Measurements from ENCODE around the gene ITCH.

DNA sequence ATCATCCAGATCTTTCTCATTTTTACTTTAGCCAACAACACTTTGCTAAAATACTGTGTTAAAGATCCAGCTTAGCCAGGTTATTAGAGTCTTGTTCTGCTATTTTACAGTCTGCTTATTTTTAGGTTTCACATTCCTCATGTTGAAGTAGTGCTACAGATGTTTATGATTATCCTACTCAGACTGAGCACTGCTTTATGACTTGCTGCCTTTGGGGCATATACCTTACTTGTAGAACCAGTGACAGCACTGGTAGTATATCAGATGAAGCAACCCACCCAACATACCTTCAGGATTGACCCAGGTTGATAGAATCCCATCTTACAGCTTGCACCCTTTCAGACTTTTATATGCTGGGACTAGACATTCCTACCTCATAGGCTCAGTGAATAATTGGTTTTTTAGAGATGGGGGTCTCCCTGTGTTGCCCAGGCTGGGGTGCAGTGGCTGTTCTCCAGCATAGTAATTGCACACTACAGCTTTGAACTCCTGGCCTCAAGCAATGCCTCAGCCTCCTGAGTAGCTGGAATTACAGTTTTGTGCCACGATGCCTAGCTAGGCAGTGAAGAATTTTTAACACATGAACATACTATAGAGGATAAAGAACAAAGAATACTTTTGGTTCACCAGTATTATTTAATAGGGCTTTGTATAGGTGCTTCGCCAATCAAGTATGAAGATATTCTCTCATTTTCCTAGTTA is 89.4 kb downstream of the ITCH start:
- TF ChIP-seq, protein P1, sequence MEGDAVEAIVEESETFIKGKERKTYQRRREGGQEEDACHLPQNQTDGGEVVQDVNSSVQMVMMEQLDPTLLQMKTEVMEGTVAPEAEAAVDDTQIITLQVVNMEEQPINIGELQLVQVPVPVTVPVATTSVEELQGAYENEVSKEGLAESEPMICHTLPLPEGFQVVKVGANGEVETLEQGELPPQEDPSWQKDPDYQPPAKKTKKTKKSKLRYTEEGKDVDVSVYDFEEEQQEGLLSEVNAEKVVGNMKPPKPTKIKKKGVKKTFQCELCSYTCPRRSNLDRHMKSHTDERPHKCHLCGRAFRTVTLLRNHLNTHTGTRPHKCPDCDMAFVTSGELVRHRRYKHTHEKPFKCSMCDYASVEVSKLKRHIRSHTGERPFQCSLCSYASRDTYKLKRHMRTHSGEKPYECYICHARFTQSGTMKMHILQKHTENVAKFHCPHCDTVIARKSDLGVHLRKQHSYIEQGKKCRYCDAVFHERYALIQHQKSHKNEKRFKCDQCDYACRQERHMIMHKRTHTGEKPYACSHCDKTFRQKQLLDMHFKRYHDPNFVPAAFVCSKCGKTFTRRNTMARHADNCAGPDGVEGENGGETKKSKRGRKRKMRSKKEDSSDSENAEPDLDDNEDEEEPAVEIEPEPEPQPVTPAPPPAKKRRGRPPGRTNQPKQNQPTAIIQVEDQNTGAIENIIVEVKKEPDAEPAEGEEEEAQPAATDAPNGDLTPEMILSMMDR (IDR thresholded peaks at IDR 0.05; ENCODE audit: low read depth, low read length) = no peak
- no peak for TF ChIP-seq EZH2phosphoT487 (IDR thresholded peaks at IDR 0.05; ENCODE audit: low read depth)
